Measurements from ENCODE around the gene JPH4. TPM values are rescaled to one million over a fixed set of nuclear protein-coding genes. Genes with fewer than 3 reads are reported as not detected.

The JPH4 gene
- total RNA-seq, 1 donor from 2014 or later: not detected

DNA sequence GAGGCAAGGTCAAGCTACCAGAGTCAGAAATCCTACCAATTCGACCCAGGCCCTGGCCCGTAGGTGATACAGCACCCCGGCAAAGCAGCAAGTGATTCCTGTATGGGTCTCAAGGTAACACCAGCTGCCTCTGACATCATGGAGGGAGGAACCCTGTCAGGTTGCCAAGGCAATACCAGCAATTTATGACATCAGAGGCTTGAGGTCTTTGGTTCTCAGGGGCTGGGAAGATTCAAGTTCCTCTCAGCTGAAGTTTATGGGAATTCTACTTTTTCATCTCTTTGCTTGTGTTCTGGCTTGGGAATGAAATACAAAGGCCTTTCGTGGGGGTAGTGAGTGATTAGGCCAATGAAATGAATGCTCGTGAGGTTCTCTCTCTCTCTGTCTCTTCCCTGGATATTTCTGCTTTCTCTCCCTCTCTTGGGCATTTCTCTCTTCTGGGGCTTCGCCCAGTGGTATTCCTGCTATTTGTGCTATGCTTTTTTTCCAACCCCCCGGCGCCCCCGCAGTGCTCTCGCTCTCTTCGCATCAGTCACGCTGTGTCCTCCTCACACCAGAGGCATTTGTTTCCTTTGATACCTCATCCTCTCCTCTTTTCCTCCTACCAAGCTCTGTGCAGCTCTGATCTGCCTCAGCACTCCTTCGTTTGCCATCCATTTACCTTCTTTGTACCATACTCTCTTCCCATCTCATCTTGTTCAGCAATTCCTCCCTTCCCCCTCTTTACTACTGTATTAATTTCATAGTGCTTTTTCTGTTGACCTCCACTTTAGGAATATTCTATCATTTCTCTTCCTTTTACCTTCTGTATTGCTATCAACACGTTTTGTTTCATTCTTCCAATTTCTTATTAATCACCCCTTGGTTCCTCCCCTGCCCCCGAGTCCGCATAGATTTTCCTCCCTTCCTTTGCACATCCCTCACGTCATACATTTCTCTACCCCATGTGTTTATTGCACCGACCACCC, 30.0 kb downstream of the JPH4 start:
- no peaks in the 10 kb centered on the region for H3K27me3 Mint-ChIP-seq
- no peak for DNase-seq
- H3K4me1 Mint-ChIP-seq: peaks cover 3% of the 10 kb centered on the region
- H3K36me3 Mint-ChIP-seq (ENCODE audit: low read depth): no peaks in the 10 kb centered on the region
- no peaks in the 10 kb centered on the region for H3K9me3 Mint-ChIP-seq
- H3K27ac Mint-ChIP-seq: no peak overlapping the region
- intact Hi-C loops (cut with micrococcal nuclease): no loop called here
- H3K4me3 Mint-ChIP-seq: no peak overlapping the region

DNA sequence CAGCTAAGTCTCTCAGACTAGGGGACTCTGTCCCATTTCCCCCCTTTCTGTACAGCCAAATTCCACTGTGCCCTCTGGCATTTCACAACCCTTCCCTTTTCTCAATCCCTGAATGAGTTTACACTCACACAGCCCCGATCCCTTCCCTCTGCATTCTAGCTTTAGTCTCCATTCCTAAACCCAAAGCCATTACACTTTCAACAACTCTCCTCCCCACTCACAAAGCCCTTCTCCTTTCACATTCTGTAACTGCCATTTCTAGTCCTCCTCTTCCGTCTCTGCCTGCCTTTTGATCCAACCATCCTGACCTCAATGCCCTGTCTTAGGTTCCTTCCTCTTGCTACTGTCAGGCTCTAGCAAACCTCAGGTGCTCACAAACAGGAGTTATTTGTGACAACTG, 30.7 kb downstream of the JPH4 start:
- no peaks in the 10 kb centered on the region for H3K9me3 Mint-ChIP-seq
- H3K27me3 Mint-ChIP-seq: no peaks in the 10 kb centered on the region
- H3K4me1 Mint-ChIP-seq: peaks cover 3% of the 10 kb centered on the region
- DNase-seq: no peak
- H3K27ac Mint-ChIP-seq: no peak overlapping the region
- H3K36me3 Mint-ChIP-seq (ENCODE audit: low read depth): no peaks in the 10 kb centered on the region
- no peak overlapping the region for H3K4me3 Mint-ChIP-seq
- intact Hi-C loops (cut with micrococcal nuclease): no loop called here

DNA sequence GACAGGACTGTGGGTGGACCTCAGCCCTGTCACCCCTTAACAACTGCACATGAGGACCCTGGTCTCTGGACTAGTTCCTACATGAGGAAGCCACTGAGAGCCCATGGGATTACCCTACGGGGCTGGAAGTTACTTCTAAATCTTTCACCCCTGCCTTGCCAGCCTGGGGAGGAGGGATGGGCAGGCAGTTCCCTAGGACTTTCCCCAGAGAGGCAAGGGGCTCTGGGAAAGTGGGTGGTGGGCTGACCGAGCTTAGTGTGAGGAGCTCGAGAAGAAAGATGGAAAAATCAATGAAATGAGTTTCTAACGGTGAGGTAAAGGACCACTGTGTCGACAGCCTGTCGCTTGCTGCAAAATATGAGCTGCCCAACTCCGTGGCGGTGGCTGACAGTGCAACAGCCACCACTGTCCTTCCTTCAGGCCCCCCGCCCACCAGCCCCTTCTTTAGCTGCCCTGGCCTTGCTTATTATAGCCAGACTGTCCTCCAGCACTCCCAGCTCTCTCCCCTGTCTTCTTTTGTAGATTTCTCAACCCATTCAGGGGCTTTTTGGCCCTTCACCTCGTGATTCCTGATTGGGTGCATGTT, 32.0 kb downstream of the JPH4 start:
- no peak overlapping the region for H3K27ac Mint-ChIP-seq
- peaks cover 2% of the 10 kb centered on the region for H3K4me1 Mint-ChIP-seq
- DNase-seq: no peak
- no peaks in the 10 kb centered on the region for H3K27me3 Mint-ChIP-seq
- H3K9me3 Mint-ChIP-seq: no peaks in the 10 kb centered on the region
- no peak overlapping the region for H3K4me3 Mint-ChIP-seq
- no peaks in the 10 kb centered on the region for H3K36me3 Mint-ChIP-seq (ENCODE audit: low read depth)
- intact Hi-C loops (cut with micrococcal nuclease): no loop called here

- no peak overlapping the region for H3K27ac Mint-ChIP-seq
- intact Hi-C loops (cut with micrococcal nuclease): no loop called here
These were observed 32.7 kb downstream of the JPH4 start for GRCh38 chr14:23545740-23546365.

DNA sequence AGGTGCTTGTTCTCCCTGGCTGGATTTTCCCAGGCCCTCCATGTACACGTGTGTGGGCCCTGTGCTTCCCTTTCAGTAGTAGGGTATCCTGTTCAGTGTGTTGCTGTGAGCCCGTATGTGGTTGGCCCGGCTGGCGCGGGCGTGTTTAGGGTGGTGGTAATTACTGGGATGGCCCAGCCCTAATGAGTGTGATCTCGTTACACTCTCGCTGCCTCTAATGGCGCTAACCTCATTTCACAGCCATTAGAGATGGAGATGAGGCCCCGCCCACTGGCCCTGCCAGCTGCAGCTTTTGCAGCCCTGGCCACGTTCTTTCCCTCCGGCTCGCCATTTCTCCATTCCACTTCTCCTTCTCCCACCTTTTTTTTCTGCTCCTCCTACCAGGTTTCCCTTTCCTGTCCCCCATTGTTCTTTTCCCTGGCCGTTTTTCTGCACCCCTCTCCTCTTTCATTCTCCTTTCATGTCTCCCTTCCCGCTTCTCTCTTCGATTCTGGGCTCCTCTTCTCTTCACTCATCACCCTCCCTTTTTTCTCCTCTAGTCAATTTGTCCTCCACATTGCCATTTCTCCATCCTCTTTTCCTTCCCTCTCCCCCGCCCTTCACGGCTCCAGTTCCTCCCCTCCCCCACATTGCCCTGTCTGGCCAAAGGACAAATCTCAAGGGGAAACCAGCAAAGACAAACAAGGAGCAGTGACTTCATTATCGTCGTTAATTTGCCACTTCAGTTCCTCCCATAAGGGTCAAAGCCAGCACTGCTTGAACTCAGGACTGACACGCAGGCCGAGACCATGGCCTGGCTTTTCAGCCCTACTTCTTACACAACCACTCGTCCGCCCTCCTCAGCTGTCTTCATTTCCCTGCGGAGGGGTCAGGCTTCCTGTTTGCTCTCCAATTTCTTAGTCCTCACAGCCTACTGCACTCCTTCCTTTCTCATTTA, 33.8 kb downstream of the JPH4 start:
- Mint-ChIP-seq H3K4me1 (peaks cover 2% of the 10 kb centered on the region), H3K27me3 (no peaks in the 10 kb centered on the region), H3K9me3 (no peaks in the 10 kb centered on the region), H3K4me3 (no peak overlapping the region), H3K27ac (no peak overlapping the region), H3K36me3 (ENCODE audit: low read depth) (no peaks in the 10 kb centered on the region)
- intact Hi-C loops (cut with micrococcal nuclease): no loop called here
- DNase-seq: no peak

More at GRCh38 chr14:23545740-23546365, 32.7 kb downstream of the JPH4 start:
- H3K27me3 Mint-ChIP-seq: no peaks in the 10 kb centered on the region
- peaks cover 2% of the 10 kb centered on the region for H3K4me1 Mint-ChIP-seq
- H3K36me3 Mint-ChIP-seq (ENCODE audit: low read depth): no peaks in the 10 kb centered on the region
- H3K4me3 Mint-ChIP-seq: no peak overlapping the region
- no peaks in the 10 kb centered on the region for H3K9me3 Mint-ChIP-seq
- DNase-seq: no peak

- Mint-ChIP-seq H3K27me3 (no peaks in the 10 kb centered on the region), H3K27ac (no peak overlapping the region), H3K4me1 (peaks cover 6% of the 10 kb centered on the region), H3K9me3 (no peaks in the 10 kb centered on the region), H3K36me3 (ENCODE audit: low read depth) (no peaks in the 10 kb centered on the region), H3K4me3 (no peak overlapping the region)
- intact Hi-C loops (cut with micrococcal nuclease): no loop called here
- DNase-seq: no peak
These were observed 35.2 kb downstream of the JPH4 start for GRCh38 chr14:23543403-23543802.

GRCh38 chr14:23542261-23542660, 36.3 kb downstream of the JPH4 start:
- Mint-ChIP-seq H3K4me3 (no peak overlapping the region), H3K9me3 (no peaks in the 10 kb centered on the region), H3K27me3 (no peaks in the 10 kb centered on the region), H3K27ac (no peak overlapping the region), H3K4me1 (peaks cover 6% of the 10 kb centered on the region), H3K36me3 (ENCODE audit: low read depth) (no peaks in the 10 kb centered on the region)
- no peak for DNase-seq
- intact Hi-C loops (cut with micrococcal nuclease): no loop called here

DNA sequence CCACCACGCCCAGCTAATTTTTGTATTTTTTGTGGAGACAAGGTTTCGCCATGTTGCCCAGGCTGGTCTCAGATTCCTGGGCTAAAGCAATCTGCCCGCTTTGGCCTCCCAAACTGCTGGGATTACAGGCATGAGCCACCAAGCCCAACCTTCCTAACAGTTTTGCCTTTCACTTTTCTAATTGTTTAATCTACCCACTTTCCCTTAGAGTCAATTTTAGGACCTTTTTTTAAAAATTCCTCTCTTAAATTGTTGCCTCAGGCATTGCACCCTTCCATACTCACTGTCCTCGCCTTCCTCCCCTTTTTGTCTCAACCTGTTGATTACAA, 38.5 kb downstream of the JPH4 start:
- Mint-ChIP-seq H3K4me3 (no peak overlapping the region), H3K9me3 (no peaks in the 10 kb centered on the region), H3K27ac (no peak overlapping the region), H3K36me3 (ENCODE audit: low read depth) (no peaks in the 10 kb centered on the region), H3K27me3 (no peaks in the 10 kb centered on the region), H3K4me1 (peaks cover 6% of the 10 kb centered on the region)
- no peak for DNase-seq
- intact Hi-C loops (cut with micrococcal nuclease): no loop called here

GRCh38 chr14:23539248-23540140, 39.1 kb downstream of the JPH4 start:
- Mint-ChIP-seq H3K4me3 (no peak overlapping the region), H3K36me3 (ENCODE audit: low read depth) (no peaks in the 10 kb centered on the region), H3K27ac (no peak overlapping the region), H3K4me1 (peaks cover 6% of the 10 kb centered on the region), H3K9me3 (no peaks in the 10 kb centered on the region), H3K27me3 (no peaks in the 10 kb centered on the region)
- intact Hi-C loops (cut with micrococcal nuclease): loop anchor here (1.0 kb wide), 1 partner anchor 61 kb away; no protein-coding TSS in a partner anchor
- DNase-seq: peak; percentile 82

- peaks cover 6% of the 10 kb centered on the region for H3K4me1 Mint-ChIP-seq
- no peak for DNase-seq
- H3K27ac Mint-ChIP-seq: no peak overlapping the region
- H3K9me3 Mint-ChIP-seq: no peaks in the 10 kb centered on the region
- no peaks in the 10 kb centered on the region for H3K27me3 Mint-ChIP-seq
- no peaks in the 10 kb centered on the region for H3K36me3 Mint-ChIP-seq (ENCODE audit: low read depth)
- H3K4me3 Mint-ChIP-seq: no peak overlapping the region
- intact Hi-C loops (cut with micrococcal nuclease): loop anchor here (1.0 kb wide), 1 partner anchor 60 kb away; no protein-coding TSS in a partner anchor
These were observed 39.8 kb downstream of the JPH4 start for GRCh38 chr14:23538785-23539184.

- Mint-ChIP-seq H3K27me3 (no peaks in the 10 kb centered on the region), H3K36me3 (ENCODE audit: low read depth) (no peaks in the 10 kb centered on the region), H3K4me1 (peaks cover 6% of the 10 kb centered on the region), H3K9me3 (no peaks in the 10 kb centered on the region), H3K4me3 (no peak overlapping the region), H3K27ac (no peak overlapping the region)
- DNase-seq: no peak
- intact Hi-C loops (cut with micrococcal nuclease): no loop called here
These were observed 40.4 kb downstream of the JPH4 start for GRCh38 chr14:23538050-23538718.

DNA sequence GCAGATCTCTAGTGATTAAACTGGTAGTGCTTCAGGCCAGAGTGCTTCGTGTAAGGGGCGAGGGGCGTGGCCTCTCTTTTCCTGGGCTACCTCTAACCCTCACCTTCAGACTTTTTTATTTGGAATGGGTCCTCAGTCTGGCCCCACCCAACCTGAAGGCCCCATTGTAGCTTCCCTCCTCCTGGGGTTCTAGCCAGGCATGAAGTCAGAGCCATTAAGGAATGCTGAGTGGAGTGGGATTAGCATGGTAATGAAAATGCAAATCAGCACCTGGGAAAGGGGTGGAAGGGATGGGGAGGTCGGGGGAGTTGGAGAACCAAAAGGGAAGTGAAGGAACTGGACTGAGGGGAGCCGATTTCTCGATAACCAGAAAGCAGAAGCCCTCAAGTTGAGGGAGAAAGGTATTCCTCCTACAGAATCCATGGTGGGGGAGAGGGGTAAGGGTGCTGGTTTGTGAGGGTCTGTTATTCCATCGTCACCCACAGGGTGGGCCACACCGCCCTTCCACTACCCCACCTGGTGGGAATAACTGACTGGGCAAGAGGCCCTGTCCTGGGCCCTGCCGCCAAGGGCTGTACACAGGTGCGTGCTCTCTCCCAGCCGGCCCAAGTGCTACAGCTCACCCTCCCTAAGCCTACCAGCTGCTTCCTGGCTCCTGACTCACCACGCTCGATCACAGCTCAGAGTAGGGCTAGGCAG, 41.1 kb downstream of the JPH4 start:
- no peaks in the 10 kb centered on the region for H3K36me3 Mint-ChIP-seq (ENCODE audit: low read depth)
- no peak overlapping the region for H3K27ac Mint-ChIP-seq
- no peaks in the 10 kb centered on the region for H3K27me3 Mint-ChIP-seq
- DNase-seq: no peak
- H3K9me3 Mint-ChIP-seq: no peaks in the 10 kb centered on the region
- peaks cover 6% of the 10 kb centered on the region for H3K4me1 Mint-ChIP-seq
- no peak overlapping the region for H3K4me3 Mint-ChIP-seq
- intact Hi-C loops (cut with micrococcal nuclease): no loop called here
